Effector CD8-positive, alpha-beta T cell (primary cell): ENCODE measurements around the gene SLC51A.
A peak's percentile ranks its signal among the peaks of the same experiment; 100 is the strongest.
"Not testable (repeated sequence)": the region's sequence is repeated elsewhere in the genome, so short reads cannot be mapped to it uniquely, and the experiment has no call there.

Experiments used
- DNase-seq: peaks from one replicate; lab custom pipeline; 2025; lab: John Stamatoyannopoulos, UW

Gene SLC51A

DNA sequence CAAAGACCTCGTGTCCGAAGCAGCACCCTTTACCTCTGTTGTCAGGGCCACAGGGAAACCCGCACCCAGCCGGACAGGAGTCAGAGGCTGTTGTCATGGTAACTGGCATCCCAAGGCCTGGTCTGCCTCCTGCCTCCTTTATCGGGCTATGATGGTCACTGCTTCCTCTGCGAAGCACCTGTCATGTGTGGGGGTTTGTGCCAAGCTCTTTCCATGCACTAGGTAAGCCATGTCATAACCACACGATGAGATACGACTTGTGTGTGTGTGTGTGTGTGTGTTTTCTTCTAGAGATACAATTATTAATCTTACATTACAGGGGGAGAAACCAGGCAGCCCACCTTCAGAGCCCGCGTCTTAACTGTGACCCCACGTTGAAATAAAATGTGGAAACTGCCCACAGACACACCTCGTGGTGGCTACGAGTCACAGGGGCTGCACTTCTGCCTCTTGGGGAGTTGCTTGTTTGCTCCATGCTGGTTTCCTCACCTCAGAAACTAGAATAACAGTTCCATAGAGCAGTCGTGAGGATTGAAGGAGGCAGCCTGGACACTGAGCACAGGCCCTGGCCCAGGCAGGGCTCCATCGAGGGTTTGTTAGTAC lies 23.1 kb upstream of the SLC51A start:
- no peak for DNase-seq

- DNase-seq = no peak
Measured at GRCh38 chr3:196193736-196194541, 22.4 kb upstream of the SLC51A start.

DNA sequence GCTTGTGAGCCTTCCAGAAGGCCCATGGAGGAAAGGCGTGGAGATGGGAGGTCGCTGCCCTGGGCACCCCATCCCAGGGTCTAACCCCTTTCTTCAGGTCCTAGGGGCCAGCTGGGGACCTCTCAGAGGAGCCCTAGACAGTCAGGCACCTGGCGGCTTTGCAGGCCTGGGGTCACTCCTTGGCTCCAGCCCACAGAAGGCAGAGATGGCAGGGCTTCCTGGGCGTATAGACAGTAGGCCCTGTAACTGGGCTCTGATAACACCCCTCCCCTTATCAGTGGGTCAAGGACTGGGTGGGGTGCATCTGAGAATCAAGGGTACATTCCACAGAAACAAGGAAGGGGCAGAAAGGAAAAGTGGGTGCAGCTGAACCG lies 21.8 kb upstream of the SLC51A start:
- no peak for DNase-seq

DNA sequence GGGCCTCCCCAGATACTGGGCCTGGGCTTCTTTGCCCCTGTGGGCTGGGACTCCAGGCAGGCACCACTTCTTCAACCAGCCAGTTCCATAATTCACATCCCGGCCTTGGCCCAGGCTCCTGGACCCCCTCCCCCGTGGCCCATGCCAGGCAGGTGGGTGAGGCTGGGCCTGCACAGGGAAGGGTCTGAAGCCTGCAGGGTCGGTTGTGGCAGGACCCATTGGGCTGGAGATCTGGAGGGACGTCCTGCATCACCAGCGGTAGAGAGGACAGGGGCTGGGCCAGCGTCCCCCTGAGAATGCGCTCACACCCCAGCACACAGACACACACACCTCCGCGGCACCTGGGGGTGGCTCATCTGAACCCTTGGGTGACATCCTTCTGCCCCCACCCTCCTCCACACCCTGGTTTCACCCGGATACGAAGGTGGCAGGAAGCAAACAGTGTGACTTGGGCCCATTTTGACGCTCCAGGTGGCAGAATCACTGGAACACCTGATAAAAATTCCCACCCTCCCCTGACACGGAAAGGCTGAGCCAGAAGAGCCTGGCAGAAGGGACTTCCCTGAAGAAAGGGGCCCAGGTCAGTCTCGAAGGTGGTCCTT lies 20.6 kb upstream of the SLC51A start:
- DNase-seq = no peak

DNA sequence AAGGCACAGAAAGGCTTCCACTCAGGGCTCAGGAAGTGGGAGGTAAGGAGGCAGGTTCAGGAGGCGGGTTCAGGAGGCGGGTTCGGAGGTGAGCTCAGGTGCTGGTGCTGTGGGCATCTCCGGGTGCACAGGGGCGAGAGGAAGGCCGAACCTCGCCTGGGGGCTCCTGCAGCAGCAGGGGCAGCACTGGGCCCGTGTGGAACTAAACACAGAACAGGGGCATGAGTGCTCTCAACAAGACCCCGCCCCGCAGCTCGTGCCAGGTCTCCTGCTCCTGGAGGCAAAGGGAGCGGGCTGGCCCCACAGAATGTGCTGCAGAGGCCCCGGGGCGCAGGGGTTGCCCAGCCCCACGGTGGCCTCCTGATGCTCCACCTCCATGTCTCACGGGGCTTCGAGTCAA lies 18.8 kb upstream of the SLC51A start:
- no peak for DNase-seq

- no peak for DNase-seq
Measured at GRCh38 chr3:196198081-196198675, 18.2 kb upstream of the SLC51A start.

GRCh38 chr3:196198771-196199753 lies 17.3 kb upstream of the SLC51A start:
- no peak for DNase-seq

DNA sequence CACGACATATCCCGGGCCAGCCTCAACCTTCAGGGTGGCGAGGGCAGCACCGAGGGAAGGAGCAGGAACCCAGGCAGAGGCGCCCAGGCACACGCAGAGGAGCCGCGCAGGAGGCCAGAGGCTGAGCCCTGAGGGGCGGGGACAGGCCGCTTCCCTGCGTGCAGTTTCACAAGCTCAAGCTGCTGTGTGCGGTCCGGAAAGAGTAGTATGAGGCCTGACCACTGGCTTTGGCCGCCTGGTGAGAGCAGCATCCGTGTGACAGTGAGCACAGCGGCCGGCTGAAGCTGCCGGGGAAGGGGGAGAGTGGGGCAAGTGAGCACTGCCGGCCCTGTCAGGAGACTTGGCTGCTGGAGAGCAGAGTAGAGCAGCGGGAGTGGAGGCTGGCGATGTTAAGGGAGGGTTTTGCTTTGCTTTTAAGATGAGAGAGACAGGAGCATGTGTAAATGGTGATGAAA lies 13.8 kb upstream of the SLC51A start:
- no peak for DNase-seq

GRCh38 chr3:196203846-196204245 lies 12.5 kb upstream of the SLC51A start:
- no peak for DNase-seq

DNA sequence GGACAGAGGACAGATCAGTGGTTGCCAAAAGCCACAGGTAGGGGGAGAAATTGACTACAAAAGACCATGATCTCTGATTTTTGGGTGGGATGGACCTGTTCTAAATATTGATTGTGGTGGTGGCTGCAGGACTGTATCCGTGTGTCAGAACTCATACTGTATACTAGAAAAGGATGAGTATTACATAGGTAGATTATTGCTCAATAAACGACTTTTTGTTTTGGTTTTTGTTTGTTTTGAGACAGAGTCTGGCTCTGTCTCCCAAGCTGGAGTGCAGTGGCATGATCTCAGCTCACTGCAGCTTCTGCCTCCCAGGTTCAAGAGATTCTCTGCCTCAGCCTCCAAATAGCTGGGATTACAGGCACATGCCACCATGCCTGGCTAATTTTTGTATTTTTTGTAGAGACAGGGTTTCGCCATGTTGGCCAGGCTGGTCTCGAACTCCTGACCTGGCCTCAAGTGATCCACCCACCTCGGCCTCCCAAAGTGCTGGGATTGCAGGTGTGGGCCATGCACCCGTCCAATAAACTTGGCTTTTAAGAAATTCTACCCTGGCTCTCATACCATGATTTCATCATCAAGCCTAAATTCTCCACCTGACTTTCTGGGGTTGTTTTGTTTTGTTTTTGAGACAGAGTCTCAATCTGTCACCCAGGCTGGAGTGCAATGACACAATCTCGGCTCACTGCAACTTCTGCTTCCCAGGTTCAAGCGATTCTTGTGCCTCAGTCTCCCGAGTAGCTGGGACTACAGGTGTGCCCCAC lies 10.7 kb upstream of the SLC51A start:
- DNase-seq = not testable (repeated sequence)

- DNase-seq = peak; percentile 16
Measured at GRCh38 chr3:196207159-196207832, 9.0 kb upstream of the SLC51A start.

GRCh38 chr3:196207833-196208607 lies 8.3 kb upstream of the SLC51A start:
- peak; percentile 55 for DNase-seq

- DNase-seq = no peak
Measured at GRCh38 chr3:196208942-196209695, 7.2 kb upstream of the SLC51A start.

DNA sequence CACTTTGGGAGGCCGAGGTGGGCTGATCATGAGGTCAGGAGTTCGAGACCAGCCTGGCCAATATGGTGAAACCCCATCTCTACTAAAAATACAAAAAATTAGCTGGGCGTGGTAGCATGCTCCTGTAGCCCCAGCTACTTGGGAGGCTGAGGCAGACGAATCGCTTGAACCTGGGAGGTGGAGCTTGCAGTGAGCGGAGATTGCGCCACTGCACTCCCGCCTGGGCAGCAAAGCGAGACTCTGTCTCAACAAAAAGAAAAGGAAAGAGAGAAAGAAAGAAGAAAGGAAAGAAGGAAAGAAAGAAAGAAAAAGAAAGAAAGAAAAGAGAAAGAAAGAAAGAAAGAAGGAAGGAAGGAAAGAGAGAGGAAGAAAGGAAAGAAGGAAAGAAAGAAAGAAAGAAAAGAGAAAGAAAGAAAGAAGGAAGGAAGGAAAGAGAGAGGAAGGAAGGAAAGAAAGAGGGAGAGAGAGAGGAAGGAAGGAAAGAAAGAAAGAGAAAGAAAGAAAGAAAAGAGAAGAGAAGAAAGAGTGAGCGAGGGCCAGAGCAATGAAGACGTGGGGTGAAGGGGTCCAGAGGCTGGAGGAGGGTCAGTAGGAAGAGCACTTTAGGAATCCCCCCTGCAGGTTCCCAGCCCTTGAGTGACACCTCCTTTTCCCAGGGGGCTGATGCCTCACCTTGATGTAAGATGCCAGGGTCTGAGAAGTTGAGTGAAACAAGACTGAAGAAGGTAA lies 6.2 kb upstream of the SLC51A start:
- not testable (repeated sequence) for DNase-seq

- no peak for DNase-seq
Measured at GRCh38 chr3:196210673-196211556, 5.4 kb upstream of the SLC51A start, which contains the start of gene ZDHHC19. ZDHHC19 (minus strand) TSS chr3:196211400; CDS start chr3:196211315, 85 bp downstream.

- no peak for DNase-seq
Measured at GRCh38 chr3:196214783-196215441, 1.4 kb upstream of the SLC51A start.
